ENCODE results near the gene LRATD1.
"Not testable (repeated sequence)": the region's sequence is repeated elsewhere in the genome, so short reads cannot be mapped to it uniquely, and the experiment has no call there.

LRATD1 gene

GRCh38 chr2:14616950-14617349 lies 15.6 kb upstream of the LRATD1 start:
- no peak overlapping the region for H3K27ac ChIP-seq (ENCODE audit: low read length)
- H3K9ac ChIP-seq (ENCODE audit: low read length): no peak overlapping the region
- H3K9me3 ChIP-seq (ENCODE audit: insufficient read depth, low read length): no peaks in the 10 kb centered on the region
- no peak overlapping the region for H3K4me3 ChIP-seq (ENCODE audit: low read length)
- no peaks in the 10 kb centered on the region for H3K27me3 ChIP-seq (ENCODE audit: low read depth, low read length)
- no peak for TF ChIP-seq EZH2phosphoT487 (IDR thresholded peaks at IDR 0.05; ENCODE audit: low read depth)
- TF ChIP-seq, protein P1, sequence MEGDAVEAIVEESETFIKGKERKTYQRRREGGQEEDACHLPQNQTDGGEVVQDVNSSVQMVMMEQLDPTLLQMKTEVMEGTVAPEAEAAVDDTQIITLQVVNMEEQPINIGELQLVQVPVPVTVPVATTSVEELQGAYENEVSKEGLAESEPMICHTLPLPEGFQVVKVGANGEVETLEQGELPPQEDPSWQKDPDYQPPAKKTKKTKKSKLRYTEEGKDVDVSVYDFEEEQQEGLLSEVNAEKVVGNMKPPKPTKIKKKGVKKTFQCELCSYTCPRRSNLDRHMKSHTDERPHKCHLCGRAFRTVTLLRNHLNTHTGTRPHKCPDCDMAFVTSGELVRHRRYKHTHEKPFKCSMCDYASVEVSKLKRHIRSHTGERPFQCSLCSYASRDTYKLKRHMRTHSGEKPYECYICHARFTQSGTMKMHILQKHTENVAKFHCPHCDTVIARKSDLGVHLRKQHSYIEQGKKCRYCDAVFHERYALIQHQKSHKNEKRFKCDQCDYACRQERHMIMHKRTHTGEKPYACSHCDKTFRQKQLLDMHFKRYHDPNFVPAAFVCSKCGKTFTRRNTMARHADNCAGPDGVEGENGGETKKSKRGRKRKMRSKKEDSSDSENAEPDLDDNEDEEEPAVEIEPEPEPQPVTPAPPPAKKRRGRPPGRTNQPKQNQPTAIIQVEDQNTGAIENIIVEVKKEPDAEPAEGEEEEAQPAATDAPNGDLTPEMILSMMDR (IDR thresholded peaks at IDR 0.05; ENCODE audit: low read depth, low read length): no peak
- H3K79me2 ChIP-seq (ENCODE audit: low read length): no peaks in the 10 kb centered on the region
- no peak overlapping the region for H3K4me2 ChIP-seq (ENCODE audit: low read length)
- H3K4me1 ChIP-seq (ENCODE audit: low read length): peaks cover 10% of the 10 kb centered on the region
- no peaks in the 10 kb centered on the region for H3K36me3 ChIP-seq (replicated peaks; ENCODE audit: low read depth, low read length)
- no peaks in the 10 kb centered on the region for H4K20me1 ChIP-seq (ENCODE audit: insufficient read depth, low read length)
- no peak overlapping the region for H2AFZ ChIP-seq (ENCODE audit: low read depth, low read length)

- no peak overlapping the region for H3K9ac ChIP-seq (ENCODE audit: low read length)
- H4K20me1 ChIP-seq (ENCODE audit: insufficient read depth, low read length): no peaks in the 10 kb centered on the region
- TF ChIP-seq EZH2phosphoT487 (IDR thresholded peaks at IDR 0.05; ENCODE audit: low read depth): no peak
- TF ChIP-seq, protein P1 (IDR thresholded peaks at IDR 0.05; ENCODE audit: low read depth, low read length): no peak
- no peak overlapping the region for H3K27ac ChIP-seq (ENCODE audit: low read length)
- no peak overlapping the region for H3K4me2 ChIP-seq (ENCODE audit: low read length)
- no peaks in the 10 kb centered on the region for H3K36me3 ChIP-seq (replicated peaks; ENCODE audit: low read depth, low read length)
- H3K4me3 ChIP-seq (ENCODE audit: low read length): no peak overlapping the region
- H3K4me1 ChIP-seq (ENCODE audit: low read length): peaks cover 15% of the 10 kb centered on the region
- H3K79me2 ChIP-seq (ENCODE audit: low read length): no peaks in the 10 kb centered on the region
- no peak overlapping the region for H2AFZ ChIP-seq (ENCODE audit: low read depth, low read length)
- no peaks in the 10 kb centered on the region for H3K9me3 ChIP-seq (ENCODE audit: insufficient read depth, low read length)
- no peaks in the 10 kb centered on the region for H3K27me3 ChIP-seq (ENCODE audit: low read depth, low read length)
Measured at GRCh38 chr2:14619441-14619840, 13.1 kb upstream of the LRATD1 start.

DNA sequence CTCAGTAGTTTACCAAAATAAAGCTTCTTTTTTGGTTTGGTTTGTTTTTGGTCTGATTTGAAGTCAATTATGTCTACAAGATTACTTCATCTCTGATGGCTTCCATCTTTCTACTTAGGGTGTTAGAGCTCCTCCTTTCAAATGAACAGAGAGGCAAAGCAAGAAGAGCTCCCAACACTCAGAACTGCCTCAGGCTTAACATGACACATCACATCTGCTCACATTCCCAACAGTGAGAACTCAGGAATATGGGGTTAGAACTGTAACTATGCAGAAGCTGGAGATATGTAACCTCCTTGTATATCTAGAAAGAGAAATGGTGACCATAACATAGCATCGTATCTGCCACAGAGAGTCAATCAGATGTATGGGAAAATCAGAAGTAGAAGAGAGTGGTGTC lies 11.4 kb upstream of the LRATD1 start:
- Histone ChIP-seq H3K4me3 (ENCODE audit: low read length) (no peak overlapping the region), H3K9ac (ENCODE audit: low read length) (no peak overlapping the region), H3K27me3 (ENCODE audit: low read depth, low read length) (no peaks in the 10 kb centered on the region), H3K36me3 (replicated peaks; ENCODE audit: low read depth, low read length) (no peaks in the 10 kb centered on the region), H3K27ac (ENCODE audit: low read length) (no peak overlapping the region), H3K4me2 (ENCODE audit: low read length) (no peak overlapping the region), H3K4me1 (ENCODE audit: low read length) (peaks cover 31% of the 10 kb centered on the region), H3K9me3 (ENCODE audit: insufficient read depth, low read length) (no peaks in the 10 kb centered on the region), H3K79me2 (ENCODE audit: low read length) (no peaks in the 10 kb centered on the region), H4K20me1 (ENCODE audit: insufficient read depth, low read length) (no peaks in the 10 kb centered on the region), H2AFZ (ENCODE audit: low read depth, low read length) (no peak overlapping the region)
- no peak for TF ChIP-seq EZH2phosphoT487 (IDR thresholded peaks at IDR 0.05; ENCODE audit: low read depth)
- TF ChIP-seq, protein P1 (IDR thresholded peaks at IDR 0.05; ENCODE audit: low read depth, low read length): no peak

DNA sequence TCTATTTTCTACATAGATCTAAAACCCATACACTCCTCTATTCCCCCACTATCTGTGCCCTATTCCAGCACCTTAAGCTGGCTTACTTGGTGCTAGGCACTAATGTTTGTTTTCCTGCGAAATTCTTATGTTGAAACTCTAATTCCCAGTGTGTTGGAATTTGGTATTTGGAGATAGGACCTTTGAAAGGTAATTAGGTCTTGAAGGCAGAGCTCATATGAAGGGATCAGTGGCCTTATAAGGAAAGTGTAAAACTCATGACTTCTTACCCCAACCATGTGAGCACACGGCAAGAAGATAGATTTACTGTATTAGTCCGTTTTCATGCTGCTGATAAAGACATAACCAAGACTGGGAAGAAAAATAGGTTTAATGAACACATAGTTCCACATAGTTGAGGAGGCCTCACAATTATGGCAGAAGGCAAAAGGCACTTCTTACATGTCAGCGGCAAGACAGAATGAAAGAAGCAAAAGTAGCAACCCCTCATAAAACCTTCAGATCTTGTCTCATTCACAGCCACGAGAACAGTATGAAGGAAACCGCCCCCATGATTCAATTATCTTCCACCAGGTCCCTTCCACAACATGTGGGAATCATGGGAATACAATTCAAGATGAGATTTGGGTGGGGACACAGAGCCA lies 10.5 kb upstream of the LRATD1 start:
- Histone ChIP-seq H2AFZ (ENCODE audit: low read depth, low read length) (no peak overlapping the region), H3K4me2 (ENCODE audit: low read length) (no peak overlapping the region), H3K36me3 (replicated peaks; ENCODE audit: low read depth, low read length) (no peaks in the 10 kb centered on the region), H3K27me3 (ENCODE audit: low read depth, low read length) (no peaks in the 10 kb centered on the region), H3K9me3 (ENCODE audit: insufficient read depth, low read length) (no peaks in the 10 kb centered on the region), H3K4me3 (ENCODE audit: low read length) (no peak overlapping the region), H3K9ac (ENCODE audit: low read length) (no peak overlapping the region), H3K4me1 (ENCODE audit: low read length) (peaks cover 40% of the 10 kb centered on the region), H3K27ac (ENCODE audit: low read length) (no peak overlapping the region), H3K79me2 (ENCODE audit: low read length) (no peaks in the 10 kb centered on the region), H4K20me1 (ENCODE audit: insufficient read depth, low read length) (no peaks in the 10 kb centered on the region)
- TF ChIP-seq, protein P1 (IDR thresholded peaks at IDR 0.05; ENCODE audit: low read depth, low read length): no peak
- TF ChIP-seq EZH2phosphoT487 (IDR thresholded peaks at IDR 0.05; ENCODE audit: low read depth): no peak

DNA sequence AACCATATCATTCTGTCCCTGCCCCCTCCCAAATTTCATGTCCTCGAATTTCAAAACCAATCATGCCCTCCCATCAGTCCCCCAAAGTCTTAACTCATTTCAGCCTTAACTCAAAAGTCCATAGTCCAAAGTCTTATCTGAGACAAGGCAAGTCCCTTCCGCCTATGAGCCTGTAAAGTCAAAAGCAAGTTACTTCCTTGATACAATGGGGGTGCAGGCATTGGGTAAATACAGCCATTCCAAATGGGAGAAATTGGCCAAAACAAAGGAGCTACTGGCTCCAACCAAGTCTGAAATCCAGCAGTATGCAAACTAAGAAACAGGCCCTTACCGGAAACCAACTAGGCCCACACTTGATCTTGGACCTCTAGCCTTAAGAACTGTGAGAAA lies 10.0 kb upstream of the LRATD1 start:
- not testable (repeated sequence) for H3K4me3 ChIP-seq (ENCODE audit: low read length); H2AFZ ChIP-seq (ENCODE audit: low read depth, low read length); H3K9me3 ChIP-seq (ENCODE audit: insufficient read depth, low read length); H4K20me1 ChIP-seq (ENCODE audit: insufficient read depth, low read length); H3K36me3 ChIP-seq (replicated peaks; ENCODE audit: low read depth, low read length); H3K4me2 ChIP-seq (ENCODE audit: low read length); H3K9ac ChIP-seq (ENCODE audit: low read length); H3K79me2 ChIP-seq (ENCODE audit: low read length); H3K27ac ChIP-seq (ENCODE audit: low read length); H3K27me3 ChIP-seq (ENCODE audit: low read depth, low read length)
- peaks cover 40% of the 10 kb centered on the region for H3K4me1 ChIP-seq (ENCODE audit: low read length)

Data from OCI-LY3 (cell line).